SKM-1 treated with dmso at 0.1 percent for 144 hours (cell line): ENCODE measurements around the gene COA1.
"Not testable (repeated sequence)": the region's sequence is repeated elsewhere in the genome, so short reads cannot be mapped to it uniquely, and the experiment has no call there.

Experiments
- DNase-seq: peaks from one replicate; lab custom pipeline; 2025; ENCODE audit not compliant: unreplicated experiment; lab: John Stamatoyannopoulos, UW

Gene COA1

DNA sequence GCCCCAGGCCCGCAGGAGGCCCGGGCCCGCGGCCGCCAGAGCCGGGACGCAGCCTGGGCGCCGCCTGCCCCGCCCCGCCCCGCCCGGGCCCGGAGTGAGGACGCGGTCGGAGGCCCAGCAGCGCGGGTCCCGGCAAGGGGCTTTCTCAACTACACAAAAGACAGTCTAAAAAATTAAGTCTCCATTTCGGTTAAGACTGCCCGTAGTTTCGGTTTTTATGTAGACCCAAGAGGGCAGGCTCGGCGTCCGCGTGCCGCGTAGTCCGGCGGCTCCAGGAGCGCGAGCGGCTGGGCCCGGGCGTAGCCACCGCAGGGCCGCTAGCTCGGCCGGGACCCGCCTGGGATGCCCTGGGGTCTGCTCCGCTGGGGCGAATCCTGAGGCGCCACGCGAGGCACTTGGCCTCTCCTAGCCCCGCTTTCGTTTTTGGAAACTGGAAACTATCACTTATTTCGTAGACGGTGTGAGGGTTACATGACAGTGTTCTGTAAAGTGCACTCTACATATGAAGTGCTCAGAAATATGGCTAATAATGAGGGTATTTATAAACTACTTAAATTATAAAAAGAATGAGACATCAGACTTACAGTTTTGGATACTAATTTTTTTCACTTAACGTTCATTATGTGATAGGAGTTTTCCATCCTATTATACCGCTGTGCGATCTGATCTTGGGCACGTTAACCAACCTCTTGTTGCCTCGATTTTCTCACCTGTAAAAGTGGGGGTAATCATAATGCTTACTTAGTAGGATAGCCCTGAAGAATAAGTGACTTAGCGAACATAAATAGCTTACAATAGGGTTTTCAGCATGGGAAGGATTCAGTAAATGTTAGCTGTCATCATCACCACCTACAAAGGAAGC lies 29.7 kb upstream of the COA1 start:
- DNase-seq = no peak

DNA sequence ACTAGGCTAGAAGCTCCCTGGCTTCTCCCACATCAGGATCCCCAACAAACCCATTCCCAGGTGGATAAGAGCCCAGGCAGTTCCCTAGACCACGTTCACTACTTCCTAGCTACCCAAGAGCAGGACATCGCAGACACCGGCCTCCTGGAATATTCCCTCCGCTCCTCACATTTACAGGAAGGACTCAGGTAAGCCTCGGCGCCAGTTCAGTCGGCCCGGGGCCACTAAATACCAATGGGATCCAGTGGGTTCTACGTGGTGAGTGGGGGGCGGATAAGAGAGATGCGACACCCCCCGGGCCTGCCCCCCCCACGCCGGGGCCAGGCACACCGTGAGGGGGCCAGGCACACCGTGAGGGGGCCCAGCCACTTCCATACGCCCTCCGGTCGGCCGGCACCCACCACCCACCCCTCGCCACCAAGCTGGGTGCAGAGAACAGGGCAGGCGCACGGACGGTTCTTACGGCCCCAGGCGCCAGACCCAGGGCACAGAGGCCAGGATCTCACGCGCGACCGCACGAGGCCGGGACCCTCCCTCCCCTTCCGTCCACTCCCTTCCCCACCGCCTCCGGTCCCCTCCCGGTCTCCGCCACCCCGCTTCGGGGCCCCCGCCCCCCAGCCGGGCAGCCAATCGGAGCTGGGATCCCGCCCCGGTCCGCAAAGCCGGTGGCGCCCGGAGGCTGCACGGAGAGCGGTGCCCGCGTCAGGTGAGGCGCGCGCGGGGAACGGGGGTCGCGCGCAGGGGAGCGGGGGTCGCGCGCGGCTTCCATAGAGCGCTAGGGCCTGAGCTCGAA lies 28.9 kb upstream of the COA1 start, which contains the start of gene BLVRA:
BLVRA (plus strand) TSS at position 652 of the 793 bp plus-strand sequence. CDS start 12,479 bp downstream, outside the sequence.
- peak; percentile 16 for DNase-seq

DNA sequence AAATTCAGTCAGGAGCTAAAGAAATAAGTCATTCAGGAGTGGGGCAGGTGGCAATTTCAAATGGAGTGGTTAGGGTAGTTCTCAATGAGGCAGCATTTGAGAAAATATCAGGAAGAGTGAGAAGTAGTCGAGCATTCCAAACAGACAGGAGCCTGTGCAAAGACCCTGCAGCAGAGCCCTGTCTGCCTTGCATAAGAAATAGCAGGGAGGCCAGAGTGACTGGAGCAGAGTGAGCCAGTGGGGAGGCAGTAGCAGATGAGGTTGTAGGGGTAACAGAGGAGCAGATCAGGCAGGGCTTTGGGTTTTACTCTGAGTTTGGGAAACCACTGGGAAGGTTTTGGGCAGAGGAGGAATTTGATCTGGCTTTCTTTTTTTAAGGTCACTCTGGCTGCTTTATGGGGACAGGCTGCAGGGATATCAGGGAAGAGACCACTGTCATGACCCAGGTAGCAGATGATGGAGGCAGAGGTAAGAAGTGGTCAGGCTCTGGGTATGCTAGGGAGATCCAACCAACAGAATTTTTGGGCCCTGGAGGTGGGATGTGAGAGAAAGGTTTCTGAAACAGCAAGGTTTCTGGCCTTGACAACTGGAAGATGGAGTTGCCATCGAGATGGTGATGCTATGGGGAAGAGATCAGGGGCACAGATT lies 27.9 kb upstream of the COA1 start:
- no peak for DNase-seq

DNA sequence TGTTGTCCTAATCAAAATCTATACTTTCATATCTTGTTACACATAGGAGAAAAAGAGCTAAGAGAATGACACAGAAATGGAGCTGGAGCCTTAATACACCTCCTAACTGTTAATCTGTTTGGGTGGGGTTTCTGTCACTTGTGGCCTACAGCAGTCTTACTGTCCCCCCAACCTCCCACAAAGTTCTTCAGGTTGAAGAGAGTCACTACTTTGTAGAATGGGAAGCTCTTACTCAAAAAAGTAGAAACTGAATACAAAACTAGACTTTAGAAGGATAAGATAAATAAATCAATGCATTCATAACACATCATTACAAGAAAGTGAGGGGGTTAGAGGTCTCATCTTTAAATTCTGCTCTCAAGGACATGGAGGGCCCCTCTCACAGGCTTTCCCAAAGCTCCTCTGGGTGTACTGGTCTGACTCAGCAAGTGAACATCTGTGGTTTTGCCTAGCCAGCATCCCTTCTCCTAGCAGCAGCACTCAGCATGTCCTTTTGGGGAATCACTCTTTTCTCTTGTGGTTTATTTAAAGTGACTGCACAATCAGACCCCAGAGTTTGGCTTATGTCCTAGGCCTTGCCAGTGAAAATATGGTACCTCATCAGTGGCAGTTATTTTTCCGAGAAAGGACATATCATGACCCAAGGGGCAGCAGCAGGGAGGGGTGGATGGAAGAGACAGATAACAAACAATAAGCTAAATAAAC lies 27.2 kb upstream of the COA1 start:
- DNase-seq = no peak

DNA sequence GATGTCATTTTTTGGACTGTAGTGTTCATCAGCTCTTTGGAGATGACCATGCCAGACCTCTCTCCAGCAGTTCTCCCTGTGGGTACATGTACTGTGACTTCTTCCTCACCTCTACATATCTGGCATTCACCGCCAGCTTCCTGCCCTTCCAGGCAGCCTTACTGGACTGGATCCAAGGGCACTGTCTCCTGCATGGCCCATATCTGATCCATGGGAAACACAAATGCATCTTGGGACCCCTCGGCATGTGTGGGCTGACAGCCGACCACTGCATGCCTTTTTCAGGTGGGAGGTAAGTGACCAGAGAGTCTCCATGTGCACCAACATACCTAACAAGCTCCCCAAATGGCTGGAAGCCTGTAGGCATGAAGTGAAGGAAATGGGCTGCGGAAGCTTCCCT lies 25.3 kb upstream of the COA1 start:
- no peak for DNase-seq

DNA sequence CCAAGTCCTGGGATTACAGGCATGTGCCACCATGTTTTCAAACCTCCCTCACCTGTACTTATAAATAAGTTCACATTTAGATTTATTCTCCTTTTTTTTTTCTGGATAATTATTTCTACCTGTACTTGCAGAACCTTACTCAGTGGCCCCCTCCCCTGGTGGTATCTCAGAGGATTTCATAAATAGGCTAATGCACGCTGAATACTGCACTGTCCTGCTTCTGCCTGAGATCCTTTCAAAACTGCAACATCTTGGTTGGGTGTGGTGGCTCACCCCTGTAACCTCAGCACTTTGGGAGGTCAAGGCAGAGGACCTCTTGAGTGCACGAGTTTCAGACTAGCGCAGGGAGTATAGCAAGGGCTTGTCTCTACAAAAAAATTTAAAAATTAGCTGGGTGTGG lies 24.5 kb upstream of the COA1 start:
- no peak for DNase-seq

DNA sequence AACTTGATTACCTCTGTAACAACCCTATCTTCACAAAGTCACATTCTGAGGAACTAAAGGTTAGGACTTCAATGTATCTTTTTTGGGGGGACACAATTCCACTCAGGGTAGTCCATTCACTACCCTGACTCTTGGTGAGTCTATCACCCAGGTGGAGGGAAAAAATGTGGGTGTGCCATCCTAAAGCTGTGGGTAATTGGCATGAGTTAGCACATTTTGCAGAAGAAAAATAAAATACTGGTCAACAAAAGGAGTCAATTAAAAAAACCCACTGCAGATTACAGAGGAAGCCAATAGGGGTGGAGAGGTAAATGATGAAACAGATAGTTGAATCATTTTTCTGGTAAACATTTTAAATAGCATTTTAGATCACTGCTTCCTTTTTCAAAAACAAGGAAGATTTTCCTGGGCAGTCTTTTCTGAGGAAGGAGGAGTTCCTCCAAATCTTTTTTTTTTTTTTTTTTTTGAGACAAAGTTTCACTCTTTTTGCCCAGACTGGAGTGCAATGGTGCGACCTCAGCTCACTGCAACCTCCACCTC lies 24.0 kb upstream of the COA1 start:
- DNase-seq = no peak

DNA sequence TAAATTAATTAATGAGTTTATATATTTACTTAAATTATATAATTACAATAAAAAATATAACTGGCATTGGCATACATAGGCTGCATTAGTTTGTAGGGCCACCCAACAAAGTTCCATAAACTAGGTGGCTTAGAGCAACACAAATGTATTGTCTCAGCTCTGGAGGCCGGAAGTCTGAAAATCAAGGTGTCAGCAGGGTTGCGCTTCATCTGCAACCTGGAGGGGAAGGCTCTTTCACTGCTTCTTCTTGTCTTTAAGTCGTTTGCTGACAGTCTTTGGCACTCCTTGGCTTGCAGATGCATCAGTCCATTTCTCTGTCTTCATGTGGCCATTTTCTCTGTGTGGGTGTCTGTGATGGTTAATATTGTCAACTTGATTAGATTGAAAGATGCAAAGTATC lies 23.1 kb upstream of the COA1 start:
- DNase-seq = no peak

DNA sequence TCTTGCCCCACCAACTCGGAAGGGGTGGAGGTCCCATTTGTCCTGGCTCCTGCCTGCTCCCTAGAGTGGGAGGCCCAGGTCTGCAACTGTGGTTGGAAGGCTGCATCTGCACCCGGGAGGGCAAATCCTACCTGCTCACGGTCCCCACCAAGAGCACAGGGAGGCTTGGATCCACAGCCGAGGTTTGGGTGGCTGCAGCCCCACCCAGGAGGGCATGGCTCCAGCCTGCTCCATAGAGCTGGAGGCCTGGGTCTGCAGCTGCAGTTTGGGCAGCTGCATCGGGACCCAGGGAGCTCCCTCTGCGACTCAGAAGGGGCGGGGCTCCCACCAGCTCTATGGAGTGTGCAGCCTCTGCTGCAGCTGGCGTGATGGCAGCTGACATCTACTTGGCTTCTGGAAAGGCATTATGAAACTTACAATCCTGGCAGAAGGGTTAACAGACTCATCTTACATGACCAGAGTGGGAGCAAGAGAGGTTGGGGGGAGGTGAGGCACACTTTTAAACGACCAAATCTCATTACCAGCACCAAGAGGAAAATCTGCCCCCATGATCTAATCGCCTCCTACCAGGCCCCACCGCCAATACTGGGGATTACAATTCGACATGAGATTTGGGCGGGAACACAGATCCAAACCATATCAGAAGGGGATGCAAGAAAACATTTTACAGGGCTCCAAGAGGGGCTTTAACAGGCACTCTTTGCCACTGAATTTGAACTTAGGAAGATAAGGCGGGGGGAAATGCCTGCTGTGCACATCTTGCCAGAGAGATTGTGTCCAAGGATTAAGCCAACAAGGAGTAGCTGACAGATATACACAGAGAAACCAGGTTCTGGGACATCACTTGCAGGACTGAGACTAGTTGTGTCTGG lies 20.9 kb upstream of the COA1 start:
- DNase-seq = no peak

DNA sequence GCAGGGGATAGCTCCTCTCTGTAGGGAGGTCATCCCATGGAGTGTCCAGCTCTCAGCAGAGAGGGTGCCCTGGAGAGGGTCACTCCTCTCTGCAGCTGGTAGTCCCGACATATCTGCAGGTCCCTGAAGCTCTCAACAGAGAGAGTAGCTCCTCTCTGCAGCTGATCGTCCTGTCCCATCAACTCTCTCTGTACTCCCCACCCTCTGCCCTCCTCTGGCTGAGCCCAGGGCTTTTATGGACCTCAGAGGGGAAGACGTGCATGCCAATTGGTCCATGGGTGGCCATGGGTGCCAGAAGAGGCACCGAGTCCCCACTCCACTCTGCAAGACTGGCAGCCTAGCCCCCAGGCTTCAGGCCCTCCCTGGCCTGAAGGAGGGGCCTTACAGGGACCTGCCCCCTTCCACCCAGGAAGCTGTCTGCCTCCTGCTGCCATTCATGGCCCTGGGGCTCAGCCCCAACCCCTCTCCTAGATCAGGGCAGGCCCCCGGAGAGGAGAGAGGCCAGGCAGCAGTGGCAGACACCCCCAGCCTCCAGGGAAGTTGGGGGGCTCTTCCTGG lies 20.1 kb upstream of the COA1 start:
- no peak for DNase-seq

DNA sequence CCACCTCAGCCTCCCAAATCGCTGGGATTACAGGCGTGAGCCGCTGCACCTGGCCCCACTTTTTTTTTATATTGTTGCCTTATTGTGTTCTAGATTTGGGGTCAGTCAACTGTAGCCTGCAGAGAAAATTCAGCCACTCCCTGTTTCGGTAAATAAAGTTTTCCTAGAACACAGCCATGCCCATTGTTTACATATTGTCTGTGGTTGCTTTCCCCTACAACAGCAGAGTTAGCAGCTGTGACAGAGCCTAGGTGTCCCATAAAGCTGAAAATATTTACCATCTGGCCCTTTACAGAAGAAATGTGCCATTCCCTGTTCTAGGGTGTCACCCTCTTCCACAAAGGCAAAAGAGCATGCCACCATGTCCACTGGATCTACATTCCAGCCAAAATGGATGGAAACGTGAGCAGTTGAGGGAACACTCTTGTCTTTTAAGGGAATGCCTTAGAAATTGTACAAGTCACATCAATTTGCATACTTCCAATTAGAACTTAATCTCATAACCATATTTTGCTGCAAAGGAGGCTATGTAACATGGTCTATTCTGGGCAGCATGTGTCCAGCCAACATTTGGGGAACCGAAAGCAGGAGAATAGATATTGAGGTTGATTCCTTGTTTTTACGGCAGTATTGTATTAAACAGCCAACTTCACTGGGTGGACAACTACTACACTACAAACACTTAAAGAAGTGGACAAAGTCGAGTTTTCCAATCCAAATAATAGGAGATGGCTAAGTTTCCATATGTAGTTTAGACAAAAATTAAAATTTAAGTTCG lies 18.2 kb upstream of the COA1 start:
- no peak for DNase-seq

DNA sequence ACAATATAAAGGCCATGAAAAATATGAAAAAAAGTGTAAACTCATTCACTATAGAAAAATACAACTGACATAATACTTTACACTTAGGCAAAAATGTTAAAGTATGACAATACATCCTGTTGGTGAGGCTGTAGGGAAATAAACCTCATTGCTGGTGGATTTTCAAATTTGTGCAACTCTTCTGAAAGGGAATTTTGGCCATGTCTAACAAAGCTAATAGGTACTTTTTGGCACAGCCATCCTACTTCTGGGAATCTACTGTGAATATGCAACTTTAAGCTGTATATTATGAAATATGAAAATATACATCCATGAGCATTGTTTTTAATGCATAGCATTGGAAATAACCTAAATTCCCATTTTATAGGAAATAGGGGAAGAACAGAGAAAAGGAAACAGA lies 13.4 kb upstream of the COA1 start:
- DNase-seq = no peak

DNA sequence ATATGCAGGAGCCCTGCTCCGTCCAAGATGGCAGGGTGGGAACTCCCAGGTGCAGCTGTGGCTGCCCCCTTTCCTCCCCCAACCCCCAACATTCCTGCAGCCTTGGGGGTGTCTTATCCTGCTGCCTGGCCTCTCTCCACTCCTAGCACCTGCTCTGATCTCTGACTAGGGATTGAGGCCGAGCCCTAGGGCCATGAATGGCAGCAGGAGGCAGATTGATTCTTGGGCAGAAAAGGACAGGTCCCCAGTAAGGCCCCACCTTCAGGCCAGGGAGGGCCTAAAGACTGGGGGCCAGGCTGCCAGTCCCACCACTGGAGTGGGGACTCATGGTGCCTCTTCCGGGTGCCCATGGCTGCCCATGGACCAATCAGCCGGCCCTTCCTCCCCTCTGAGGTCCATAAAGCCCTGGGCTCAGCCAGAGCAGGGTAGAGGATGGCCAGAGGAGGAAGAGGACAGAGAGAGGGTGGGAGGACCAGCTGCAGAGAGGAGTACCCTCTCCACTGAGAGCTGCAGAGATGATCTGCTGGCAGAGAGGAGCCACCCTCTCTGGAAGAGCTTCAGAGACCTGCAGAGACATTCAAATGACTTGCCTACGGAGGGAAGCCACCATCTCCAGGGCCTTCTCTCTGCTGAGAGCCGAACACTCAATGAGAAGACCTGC lies 8.3 kb upstream of the COA1 start:
- DNase-seq = no peak

DNA sequence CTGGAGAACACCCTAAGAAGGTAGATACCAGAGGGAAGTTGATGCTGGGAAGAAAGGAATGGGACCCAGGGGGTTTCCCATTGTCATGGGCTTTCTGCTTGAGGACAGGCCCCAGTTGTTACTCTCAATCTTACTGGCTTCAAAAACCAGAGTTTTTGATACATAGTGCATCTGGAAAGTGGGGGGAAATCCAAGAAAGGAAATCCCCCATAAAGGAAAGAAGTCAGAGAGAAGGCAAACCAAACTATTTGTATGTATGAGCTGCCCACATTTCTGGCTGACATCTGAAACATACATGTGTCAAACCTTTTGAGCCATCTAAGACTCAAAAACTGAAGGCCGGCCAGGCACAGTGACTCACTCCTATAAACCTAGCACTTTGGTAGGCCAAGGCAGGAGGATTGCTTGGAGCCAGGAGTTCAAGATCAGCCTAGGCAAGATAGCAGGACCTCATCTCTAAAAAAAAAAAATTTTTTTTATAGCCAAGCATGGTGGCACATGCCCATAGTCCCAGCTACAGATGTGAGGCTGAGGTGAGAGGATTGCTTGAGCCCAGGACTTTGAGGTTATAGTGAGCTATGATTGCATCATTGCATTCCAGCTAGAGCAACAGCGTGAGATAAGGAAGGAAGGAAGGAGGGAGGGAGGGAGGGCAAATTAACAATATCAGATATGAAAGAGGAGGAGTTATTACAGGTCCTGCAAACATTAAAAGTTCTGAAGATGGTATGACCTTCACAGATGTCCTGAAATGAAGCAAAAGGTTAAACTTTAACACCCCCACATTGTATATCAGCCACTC lies 6.7 kb upstream of the COA1 start:
- DNase-seq = peak; percentile 7

DNA sequence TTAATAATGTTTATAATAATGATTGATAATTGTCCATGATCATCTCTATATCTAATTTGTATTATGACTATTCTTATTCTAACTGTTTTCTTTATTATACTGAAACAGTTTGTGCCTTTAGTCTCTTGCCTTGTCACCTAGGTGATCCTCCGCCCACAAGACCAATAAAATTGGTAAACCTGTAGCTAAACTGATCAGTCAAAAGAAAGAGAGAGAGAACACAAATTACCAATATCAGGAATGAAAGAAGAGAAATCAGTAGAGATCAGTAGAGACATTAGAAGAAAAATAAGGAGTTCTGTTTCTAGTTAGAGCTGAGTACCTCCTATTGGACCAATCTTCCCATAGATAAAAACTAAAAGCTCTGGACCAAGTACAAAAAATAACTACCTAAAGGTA lies 6.1 kb upstream of the COA1 start:
- DNase-seq = no peak

DNA sequence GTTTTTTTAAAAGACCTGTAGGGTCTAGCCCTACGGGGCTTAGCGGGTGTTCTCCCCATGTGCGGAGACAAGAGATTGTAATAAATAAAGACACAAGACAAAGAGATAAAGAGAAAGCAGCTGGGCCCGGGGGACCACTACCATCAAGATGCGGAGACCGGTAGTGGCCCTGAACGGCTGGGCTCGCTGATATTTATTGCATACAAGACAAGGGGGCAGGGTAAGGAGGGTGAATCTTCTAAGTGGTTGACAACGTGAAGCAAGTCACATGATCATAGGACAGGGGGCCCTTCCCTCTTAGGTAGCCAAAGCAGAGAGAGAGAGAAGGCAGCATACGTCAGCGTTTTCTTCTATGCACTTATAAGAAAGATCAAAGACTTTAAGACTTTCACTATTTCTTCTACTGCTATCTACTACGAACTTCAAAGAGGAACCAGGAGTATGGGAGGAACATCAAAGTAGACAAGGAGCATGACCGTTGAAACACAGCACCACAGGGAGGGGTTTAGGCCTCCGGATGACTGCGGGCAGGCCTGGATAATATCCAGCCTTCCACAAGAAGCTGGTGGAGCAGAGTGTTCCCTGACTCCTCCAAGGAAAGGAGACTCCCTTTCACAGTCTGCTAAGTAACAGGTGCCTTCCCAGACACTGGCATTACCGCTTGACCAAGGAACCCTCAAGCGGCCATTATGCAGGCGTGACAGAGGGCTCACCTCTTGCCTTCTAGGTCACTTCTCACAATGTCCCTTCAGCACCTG lies 5.4 kb upstream of the COA1 start:
- DNase-seq = not testable (repeated sequence)

DNA sequence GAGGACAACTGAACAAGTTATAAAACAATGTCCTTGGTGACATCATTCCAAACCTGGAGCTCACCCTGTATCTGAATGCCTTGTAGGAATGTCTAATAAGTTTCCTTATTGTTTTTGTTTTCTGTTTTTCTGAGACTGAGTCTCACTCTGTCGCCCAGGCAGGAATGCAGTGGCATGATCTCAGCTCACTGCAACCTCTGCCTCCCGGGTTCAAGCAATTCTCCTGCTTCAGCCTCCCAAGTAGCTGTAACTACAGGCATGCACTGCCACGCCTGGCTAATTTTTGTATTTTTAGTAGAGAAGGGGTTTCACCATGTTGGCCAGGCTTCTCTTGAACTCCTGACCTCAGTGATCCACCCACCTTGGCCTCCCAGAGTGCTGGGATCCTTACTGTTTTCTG lies 2.2 kb upstream of the COA1 start:
- not testable (repeated sequence) for DNase-seq
